Measurements from ENCODE around the gene MDH1. TPM values are rescaled to one million over a fixed set of nuclear protein-coding genes. Genes with fewer than 3 reads are reported as not detected.

The MDH1 gene
- total RNA-seq, result 1,000 to 10,000 TPM in 1 of 2 donors, 100 to 1,000 TPM in 1; 837 to 1,569 TPM

- no peaks in the 10 kb centered on the region for H3K27me3 ChIP-seq
- peak; percentile 97 for DNase-seq (ENCODE audit: low spot score)
- no peaks in the 10 kb centered on the region for H3K9me3 ChIP-seq
- peak within 1 kb of the TSS; percentile 84 to 86 for H3K4me3 ChIP-seq
- H3K4me1 ChIP-seq, result peaks cover 0 to 48% of the 10 kb centered on the region in 2 donors
- H3K27ac ChIP-seq, result peak within 1 kb of the TSS; percentile 89 to 97
- no peak for TF ChIP-seq CTCF (IDR thresholded peaks at IDR 0.05)
- peaks cover 14% of the 10 kb centered on the region for H3K36me3 ChIP-seq
These were observed at the start of gene MDH1, which contains the start of gene WDPCP for GRCh38 chr2:63588385-63589147. Gene MDH1 (plus strand): TSS chr2:63588963. CDS start chr2:63589044, 81 bp downstream. Gene WDPCP (minus strand): TSS chr2:63588477. CDS start chr2:63588271, 206 bp downstream.

- Histone ChIP-seq H3K27me3 (no peaks in the 10 kb centered on the region), H3K27ac (no peak overlapping the region), H3K36me3 (no peaks in the 10 kb centered on the region), H3K4me3 (no peak overlapping the region), H3K4me1 (no peaks in the 10 kb centered on the region), H3K9me3 (no peaks in the 10 kb centered on the region)
- DNase-seq (ENCODE audit: low spot score), result no peak
- TF ChIP-seq CTCF (IDR thresholded peaks at IDR 0.05), result no peak
These were observed 49.2 kb upstream of the MDH1 start for GRCh38 chr2:63539416-63540162.

GRCh38 chr2:63544017-63544627 is 44.6 kb upstream of the MDH1 start:
- no peaks in the 10 kb centered on the region for H3K27me3 ChIP-seq
- no peak overlapping the region for H3K27ac ChIP-seq
- H3K9me3 ChIP-seq, result no peaks in the 10 kb centered on the region
- peak; percentile 13 to 66 for TF ChIP-seq CTCF (IDR thresholded peaks at IDR 0.05)
- no peak overlapping the region for H3K4me3 ChIP-seq
- H3K4me1 ChIP-seq, result no peaks in the 10 kb centered on the region
- H3K36me3 ChIP-seq, result no peaks in the 10 kb centered on the region
- no peak for DNase-seq (ENCODE audit: low spot score)

- Histone ChIP-seq H3K27me3 (no peaks in the 10 kb centered on the region), H3K27ac (no peak overlapping the region), H3K9me3 (no peaks in the 10 kb centered on the region), H3K4me3 (no peak overlapping the region), H3K36me3 (no peaks in the 10 kb centered on the region), H3K4me1 (no peaks in the 10 kb centered on the region)
- TF ChIP-seq CTCF (IDR thresholded peaks at IDR 0.05), result no peak
- DNase-seq (ENCODE audit: low spot score), result no peak
These were observed 43.7 kb upstream of the MDH1 start for GRCh38 chr2:63545023-63545422.

GRCh38 chr2:63553049-63553448 is 35.7 kb upstream of the MDH1 start:
- no peaks in the 10 kb centered on the region for H3K4me1 ChIP-seq
- no peak for TF ChIP-seq CTCF (IDR thresholded peaks at IDR 0.05)
- no peak overlapping the region for H3K4me3 ChIP-seq
- no peak overlapping the region for H3K27ac ChIP-seq
- H3K36me3 ChIP-seq, result no peaks in the 10 kb centered on the region
- H3K9me3 ChIP-seq, result peaks cover 0 to 9% of the 10 kb centered on the region in 2 donors
- no peaks in the 10 kb centered on the region for H3K27me3 ChIP-seq
- no peak for DNase-seq (ENCODE audit: low spot score)
